Stimulated activated CD4-positive, alpha-beta T cell treated with anti-CD3 and anti-CD28 coated beads, TNF-alpha, amount 100 ng/mL, for 48 hours (primary cell): ENCODE results near the gene ROM1.
"Not testable (repeated sequence)": the region's sequence is repeated elsewhere in the genome, so short reads cannot be mapped to it uniquely, and the experiment has no call there.

Source experiments
- DNase-seq, 3 donors: peaks; one replicate each; pipeline ENCODE4 v3.0.0-alpha.2; 2020; ENCODE audit warnings: low read depth in 3 of 3

Gene ROM1

GRCh38 chr11:62585356-62585755, 27.7 kb upstream of the ROM1 start:
- not testable (repeated sequence) for DNase-seq

GRCh38 chr11:62588966-62589637, 24.0 kb upstream of the ROM1 start:
- DNase-seq = no peak

DNA sequence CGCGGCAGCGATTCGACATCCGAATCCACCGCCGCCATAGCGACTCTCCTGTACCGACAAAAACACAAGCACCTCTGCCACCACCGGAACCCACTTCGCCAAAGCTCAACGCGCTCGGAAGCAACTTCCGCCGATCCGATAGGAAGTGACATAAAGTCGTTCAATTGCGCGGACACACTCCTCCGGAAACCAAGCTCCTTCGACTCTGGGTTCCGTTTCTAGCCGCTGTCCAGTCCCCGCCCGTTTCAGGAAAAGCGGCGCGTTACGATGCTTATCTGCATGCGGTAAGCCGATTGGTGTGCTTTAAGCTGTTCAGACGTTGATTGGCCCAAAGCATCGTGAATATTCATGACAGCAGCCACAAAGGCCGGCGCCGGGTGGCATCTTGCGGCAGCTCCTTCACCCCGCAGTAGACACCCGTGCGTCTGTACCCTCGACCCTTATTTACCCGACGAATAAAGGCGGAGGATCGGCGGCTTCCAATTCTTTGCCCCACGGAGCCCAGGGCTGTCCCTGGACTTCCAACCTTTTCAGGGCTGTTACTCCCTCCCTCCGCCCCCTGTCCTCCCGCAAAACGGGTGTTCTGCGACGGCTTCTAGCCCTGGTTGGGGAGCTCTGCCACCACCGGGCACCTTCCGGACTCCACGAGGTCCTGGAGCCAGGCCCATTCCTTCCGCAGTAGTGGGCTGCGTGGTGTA, 21.5 kb upstream of the ROM1 start, which contains the start of gene TUT1:
TUT1 (minus strand) TSS at position 76 of the 698 bp plus-strand sequence; CDS start at position 38, 38 bp downstream.
- peak; percentile 88 to 95 (median 92) for DNase-seq

DNA sequence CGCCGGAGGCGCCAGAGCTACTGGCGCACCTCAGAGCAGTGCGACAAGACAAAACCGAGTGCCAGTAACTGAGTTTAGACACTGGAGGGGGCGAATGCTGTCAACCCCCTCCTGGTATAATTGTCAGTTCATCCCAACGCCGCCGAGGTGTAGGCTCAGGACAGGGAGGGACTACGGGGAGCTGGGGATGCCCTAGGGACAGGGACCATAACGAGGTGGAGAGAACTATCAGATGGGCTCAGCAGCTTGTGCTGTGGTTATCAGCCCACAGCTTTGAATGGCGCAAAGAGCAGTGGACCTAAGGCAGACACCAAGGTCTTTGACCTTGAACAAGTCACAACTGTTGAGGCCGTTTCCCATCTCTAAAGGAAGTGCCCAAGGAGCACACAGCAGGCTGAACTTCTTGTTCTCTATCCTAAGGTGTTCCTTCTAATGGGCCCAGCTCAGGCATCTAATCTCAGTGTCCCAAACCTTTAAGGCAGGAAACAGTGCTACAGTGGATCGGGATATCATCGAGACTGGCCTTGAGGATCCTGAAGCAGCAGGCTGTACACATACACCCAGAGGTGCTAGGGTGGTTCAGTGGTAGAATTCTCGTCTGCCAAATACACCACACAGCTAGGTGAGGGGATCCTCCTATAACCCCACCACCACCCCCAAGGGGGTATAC, 20.8 kb upstream of the ROM1 start:
- DNase-seq = no peak

- no peak for DNase-seq
These were observed 20.1 kb upstream of the ROM1 start for GRCh38 chr11:62592989-62593421.

DNA sequence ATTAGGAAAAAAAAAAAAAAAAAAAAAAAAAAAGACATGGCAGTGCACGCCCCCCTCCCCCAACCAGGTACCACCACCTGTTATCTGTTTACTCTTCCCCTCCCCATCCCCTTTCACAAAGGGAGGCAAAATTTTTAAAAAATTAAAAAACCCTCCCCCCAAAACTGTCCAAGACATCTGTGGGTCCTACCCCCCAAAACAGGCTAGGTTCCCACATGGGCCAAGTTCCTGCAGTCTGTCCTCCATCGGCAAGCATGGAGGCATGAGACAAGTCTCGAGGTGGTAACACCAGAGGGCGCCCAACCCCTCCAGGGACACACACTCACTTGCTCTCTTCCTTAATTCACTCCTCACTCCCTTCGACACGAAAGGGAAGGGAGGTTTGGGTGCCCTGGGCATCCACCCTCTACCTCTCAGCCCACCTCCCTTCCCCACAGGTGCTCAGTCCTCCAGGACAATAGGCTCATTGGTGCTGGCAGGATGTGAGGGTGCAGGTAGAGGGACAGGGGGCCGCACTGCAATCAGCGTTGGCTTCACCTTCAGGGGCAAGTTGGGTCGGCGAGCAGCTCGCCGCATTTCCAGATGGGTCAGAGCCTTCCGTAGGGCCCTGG, 19.5 kb upstream of the ROM1 start:
- peak; percentile 64 to 74 (median 66) for DNase-seq

GRCh38 chr11:62595124-62595523, 17.9 kb upstream of the ROM1 start:
- DNase-seq = no peak

DNA sequence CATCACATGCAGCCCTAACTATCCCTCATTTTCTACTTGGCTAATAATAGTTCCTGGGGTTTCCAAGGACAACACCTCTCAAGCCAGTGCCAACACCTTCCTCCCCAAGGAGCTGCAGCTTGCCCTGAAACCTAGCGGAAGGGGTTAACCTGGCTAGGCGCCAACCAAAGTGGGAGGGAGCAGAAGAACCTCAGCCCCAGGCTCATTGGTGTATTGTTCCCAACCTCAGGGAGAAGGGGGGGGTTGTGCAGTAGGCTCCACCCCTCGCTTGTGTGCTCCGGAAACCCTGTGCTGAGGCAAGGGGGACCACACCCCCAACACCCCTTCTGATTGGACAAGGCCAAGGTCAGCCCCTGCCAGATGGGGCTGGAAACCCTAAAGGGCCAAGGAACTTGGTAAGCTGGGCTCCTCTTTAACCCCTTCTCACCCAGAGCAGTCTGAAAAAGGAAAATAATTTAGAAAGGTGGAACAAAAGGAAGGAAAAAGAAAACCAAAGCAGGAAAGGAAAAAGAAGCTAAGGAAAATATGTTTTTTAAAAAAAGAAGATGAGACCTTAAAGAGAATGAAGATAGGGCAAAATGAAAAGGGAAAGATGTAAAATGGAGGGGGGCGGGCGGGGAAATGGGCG, 13.9 kb upstream of the ROM1 start:
- peak; percentile 90 to 97 (median 96) for DNase-seq

DNA sequence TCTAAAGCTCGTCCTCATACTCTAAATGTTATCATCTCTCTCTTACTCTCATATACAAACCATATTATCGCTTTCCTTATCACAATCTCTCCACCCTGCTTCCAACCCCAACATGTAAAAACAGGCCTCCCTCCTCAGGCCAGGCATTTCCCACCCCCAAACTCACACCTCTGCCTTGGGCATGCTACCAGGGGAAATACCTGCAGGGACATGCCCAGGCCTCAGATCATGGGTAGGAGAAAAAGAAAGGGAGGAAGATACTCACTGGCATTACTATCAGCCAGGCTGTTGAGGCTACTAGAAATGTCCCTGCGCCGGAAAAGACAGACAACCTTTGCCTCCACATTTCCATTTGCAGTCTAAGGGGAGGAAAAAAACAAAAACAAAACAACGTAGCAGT, 13.2 kb upstream of the ROM1 start:
- DNase-seq = no peak

DNA sequence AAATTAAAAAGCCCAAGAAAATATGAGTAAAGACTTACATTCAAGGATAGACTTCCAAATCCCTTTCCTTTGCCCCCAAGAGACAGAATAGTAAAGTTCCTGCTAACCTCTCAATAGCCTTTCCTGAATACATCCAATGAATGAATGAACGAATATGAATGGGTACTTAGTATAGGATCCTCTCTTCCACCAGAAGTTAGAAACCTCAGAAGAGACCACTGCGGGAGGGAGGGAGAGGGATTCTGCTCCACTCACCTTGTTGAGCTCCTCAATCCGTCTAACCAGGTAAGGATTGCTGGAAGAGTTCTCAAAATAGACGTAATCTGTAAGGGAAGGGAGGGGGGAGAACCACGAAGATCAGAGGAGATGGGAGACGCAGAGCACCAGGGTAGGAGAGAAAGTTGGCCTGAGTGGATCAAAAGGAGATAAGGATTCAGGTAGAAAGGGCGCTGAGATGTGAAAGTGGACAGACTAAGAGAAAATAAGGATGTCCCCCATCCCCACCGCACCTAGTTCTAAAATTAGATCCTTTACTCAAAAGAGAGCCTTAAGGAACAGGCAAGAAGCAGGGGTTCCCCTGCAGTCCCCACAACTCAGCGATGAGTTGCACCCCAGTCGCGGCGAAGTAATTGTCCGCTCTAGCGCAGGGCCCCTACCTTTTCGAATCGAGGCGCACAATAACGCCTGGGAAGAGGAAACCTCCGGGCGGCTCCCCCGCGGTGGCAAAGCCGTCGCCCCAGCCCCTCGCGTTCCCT, 12.5 kb upstream of the ROM1 start:
- no peak for DNase-seq

DNA sequence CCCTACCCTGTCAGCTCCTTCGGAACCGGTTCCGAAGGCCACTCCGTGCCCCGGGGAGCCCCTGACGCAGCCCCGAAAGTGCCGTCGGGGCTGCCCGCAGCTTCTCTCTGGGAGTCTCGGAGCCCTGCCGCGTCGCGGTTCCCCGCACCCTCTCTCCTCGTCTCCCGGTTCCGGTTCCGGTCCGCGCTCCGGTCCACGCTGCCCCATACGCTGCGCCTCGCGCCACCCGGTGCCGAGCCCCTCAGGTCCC, 12.0 kb upstream of the ROM1 start:
- no peak for DNase-seq

- peak; percentile 99 for DNase-seq
These were observed 11.5 kb upstream of the ROM1 start, which contains the start of gene MTA2 for GRCh38 chr11:62601372-62602140. Gene MTA2 (minus strand): TSS chr11:62601865. CDS start chr11:62601450, 415 bp downstream.

GRCh38 chr11:62602141-62603071, 10.7 kb upstream of the ROM1 start:
- peak in 1 of 3 donors; percentile 14 for DNase-seq

DNA sequence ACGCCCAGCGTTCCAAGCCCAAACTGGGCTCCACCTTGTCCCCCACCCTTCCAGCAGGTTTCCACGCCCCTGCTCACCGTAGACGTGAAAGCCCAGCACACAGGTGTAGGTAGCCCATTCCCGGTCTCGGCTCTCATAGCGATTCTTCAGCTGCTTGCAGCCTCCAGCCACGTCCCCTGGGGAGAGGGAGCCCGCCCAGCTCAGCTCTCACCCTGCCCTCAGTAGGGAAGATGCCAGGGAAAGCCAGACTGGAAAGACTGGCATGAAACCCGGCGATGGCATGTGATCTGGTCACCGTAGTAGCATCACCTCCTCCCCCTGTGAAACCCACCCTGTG, 10.0 kb upstream of the ROM1 start:
- no peak for DNase-seq

GRCh38 chr11:62603776-62604299, 9.2 kb upstream of the ROM1 start:
- no peak for DNase-seq

DNA sequence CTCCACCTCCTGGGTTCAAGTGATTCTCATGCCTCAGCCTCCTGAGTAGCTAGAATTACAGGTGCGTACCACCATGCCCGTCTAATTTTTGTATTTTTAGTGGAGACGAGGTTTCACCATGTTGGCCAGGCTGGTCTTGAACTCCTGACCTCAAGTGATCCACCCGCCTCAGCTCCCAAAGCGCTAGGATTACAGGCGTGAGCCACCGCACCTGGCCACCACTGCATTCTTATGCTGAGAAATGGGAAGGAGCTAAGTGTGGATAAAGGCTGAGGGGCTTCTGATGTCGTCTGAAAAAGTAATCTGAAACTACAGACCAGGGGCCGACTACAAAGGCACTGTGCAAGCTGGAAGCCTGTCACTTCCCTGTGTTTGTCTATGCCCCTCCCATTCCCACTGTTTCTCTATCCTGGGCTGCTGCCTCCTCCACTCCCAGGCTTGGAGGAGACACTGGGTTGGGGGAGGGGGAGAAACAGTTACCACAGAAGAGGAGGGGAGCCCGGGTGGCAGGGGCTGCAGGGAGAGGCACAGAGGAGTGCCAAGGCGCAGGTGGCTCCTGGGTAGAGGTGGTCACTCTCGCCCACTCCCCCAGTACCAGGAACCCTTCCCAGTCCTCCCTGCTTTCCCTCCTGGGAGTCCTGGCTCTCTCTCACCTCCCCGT, 8.5 kb upstream of the ROM1 start:
- DNase-seq = no peak

GRCh38 chr11:62605467-62605866, 7.6 kb upstream of the ROM1 start:
- no peak for DNase-seq

- DNase-seq = no peak
These were observed 7.2 kb upstream of the ROM1 start for GRCh38 chr11:62605902-62606301.

DNA sequence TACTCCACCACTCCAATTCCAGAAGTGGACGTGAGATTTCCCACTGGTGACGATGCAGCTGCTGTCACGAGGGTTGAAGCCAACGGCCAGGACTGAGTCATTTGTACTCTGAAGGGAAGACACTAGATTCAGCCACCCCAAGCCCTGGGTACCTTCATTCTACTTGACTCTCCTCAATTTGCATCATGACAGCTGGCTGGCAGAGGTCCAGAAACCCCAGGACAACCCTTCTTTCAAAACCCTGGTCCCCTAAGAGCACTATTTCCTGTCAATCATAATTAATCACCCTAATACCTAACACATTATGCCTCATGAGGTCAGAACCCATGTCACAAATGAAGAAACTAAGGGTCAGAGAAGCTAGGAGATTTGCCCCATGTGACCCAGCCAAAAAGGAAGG, 5.3 kb upstream of the ROM1 start:
- DNase-seq = no peak
